GM13977 (cell line): Measurements from ENCODE around the gene PTGR2.
"Not testable (repeated sequence)": the region's sequence is repeated elsewhere in the genome, so short reads cannot be mapped to it uniquely, and the experiment has no call there.

Experiments
- DNase-seq: peaks from one replicate; pipeline ENCODE4 v3.0.0; 2012; ENCODE audit warnings: low spot score
- CTCF ChIP-seq: IDR thresholded peaks from 2 replicates; pipeline ENCODE4 v1.5.1; 2012; ENCODE audit warnings: mild to moderate bottlenecking, control low read depth; ENCODE audit not compliant: insufficient read depth; ENCODE audit errors: extremely low read depth, missing control alignments
- in situ Hi-C: fragments of 300-500 bp; cut with MboI; formaldehyde crosslinking; loops from one replicate; pipeline ENCODE4 v1.12.0; 2022; ENCODE audit warnings: low sequenced_read_pairs, low pct_unique_long_range_greater_than_20kb, mixed read lengths, inconsistent platforms; ENCODE audit not compliant: unreplicated experiment

PTGR2 gene

GRCh38 chr14:73829526-73830431, 21.9 kb upstream of the PTGR2 start:
- peak; percentile 24 for TF ChIP-seq CTCF
- peak; percentile 77 for DNase-seq
- in situ Hi-C loops = loop anchor here (5.0 kb wide), 1 partner anchor 102 kb away; no protein-coding TSS in a partner anchor

GRCh38 chr14:73833034-73833433, 18.6 kb upstream of the PTGR2 start:
- TF ChIP-seq CTCF = no peak
- no peak for DNase-seq
- in situ Hi-C loops = no loop called here

GRCh38 chr14:73833530-73834260, 17.9 kb upstream of the PTGR2 start:
- in situ Hi-C loops = no loop called here
- no peak for DNase-seq
- no peak for TF ChIP-seq CTCF

GRCh38 chr14:73834261-73834625, 17.4 kb upstream of the PTGR2 start:
- TF ChIP-seq CTCF = no peak
- in situ Hi-C loops = no loop called here
- no peak for DNase-seq

- in situ Hi-C loops, DNase-seq: not testable (repeated sequence)
Observed at GRCh38 chr14:73838293-73839034, 13.2 kb upstream of the PTGR2 start.

GRCh38 chr14:73842201-73842600, 9.4 kb upstream of the PTGR2 start:
- no peak for DNase-seq
- in situ Hi-C loops = no loop called here
- TF ChIP-seq CTCF = no peak
